H1 (cell line): ENCODE measurements around the gene OGFR. TPM values are rescaled to one million over a fixed set of nuclear protein-coding genes. Genes with fewer than 3 reads are reported as not detected.
A peak's percentile ranks its signal among the peaks of the same experiment; 100 is the strongest.

ENCODE experiments used
- CTCF ChIA-PET: fragments of 300-600 bp; sonication (Branson Sonifier 250); formaldehyde crosslinking; loops from one replicate; lab custom pipeline; 2021; ENCODE audit not compliant: partially characterized antibody; lab: Charles Lee
- POLR2A ChIA-PET: fragments of 300-600 bp; sonication (Branson Sonifier 250); formaldehyde crosslinking; loops from one replicate; lab custom pipeline; 2021; ENCODE audit warnings: inconsistent platforms; ENCODE audit not compliant: partially characterized antibody; lab: Charles Lee
- DNase-seq, 2 experiments: peaks; one replicate each; pipeline versions ENCODE4 v3.0.0 to v3.0.0-alpha.2; 2010 to 2022; ENCODE audit warnings: low spot score in 2 of 2, low read depth in 1 of 2, mixed read lengths in 1 of 2
- FAIRE-seq: peaks from 2 replicates; lab custom pipeline; 2011; peaks lifted over from hg19 to GRCh38; lab: Jason Lieb, UNC
- H2AFZ ChIP-seq: 2 replicates; pipeline ENCODE4 v1.8.1; 2012; ENCODE audit warnings: low read length, inconsistent platforms
- H2AK5ac ChIP-seq: 2 replicates; pipeline ENCODE4 v1.6.1; 2013; ENCODE audit warnings: low read depth, low read length
- H2BK120ac ChIP-seq: replicated peaks from 2 replicates; pipeline ENCODE3; 2013; ENCODE audit warnings: low read depth, low read length, inconsistent platforms
- H2BK12ac ChIP-seq: 2 replicates; pipeline ENCODE4 v1.6.1; 2013; ENCODE audit warnings: low read depth, low read length
- H2BK15ac ChIP-seq: 2 replicates; pipeline ENCODE4 v1.6.1; 2013; ENCODE audit warnings: low read length
- H2BK20ac ChIP-seq: 2 replicates; pipeline ENCODE4 v1.6.1; 2013; ENCODE audit warnings: low read length
- H2BK5ac ChIP-seq: 2 replicates; pipeline ENCODE4 v1.6.1; 2013; ENCODE audit warnings: low read depth, low read length
- H3K14ac ChIP-seq: 2 replicates; pipeline ENCODE4 v1.6.1; 2013; ENCODE audit warnings: inconsistent platforms; ENCODE audit not compliant: insufficient read length
- H3K18ac ChIP-seq: 2 replicates; pipeline ENCODE4 v1.6.1; 2013; ENCODE audit warnings: low read length; ENCODE audit errors: extremely low read depth
- H3K23ac ChIP-seq: 2 replicates; pipeline ENCODE4 v1.6.1; 2013; ENCODE audit warnings: inconsistent platforms; ENCODE audit not compliant: insufficient read length
- H3K23me2 ChIP-seq: 2 replicates; pipeline ENCODE4 v1.6.1; 2013; ENCODE audit warnings: low read depth, low read length
- H3K27ac ChIP-seq: 2 replicates; pipeline ENCODE4 v1.6.1; 2011; ENCODE audit warnings: low read depth, low read length, inconsistent platforms
- H3K27me3 ChIP-seq, 4 experiments: replicated peaks in 1 of 4; 1 replicate in 1 of 4; 2 replicates in 3 of 4; pipeline versions ENCODE4 v1.6.1 to v1.8.1; 2011 to 2013; ENCODE audit warnings: low read length in 3 of 4, mild to moderate bottlenecking in 3 of 4, inconsistent platforms in 2 of 4, mixed read lengths in 2 of 4, moderate library complexity in 1 of 4; ENCODE audit not compliant: control insufficient read depth in 3 of 4, insufficient read depth in 3 of 4; ENCODE audit errors: extremely low read depth in 1 of 4
- H3K36me3 ChIP-seq, 4 experiments: 2 replicates each; pipeline versions ENCODE4 v1.6.1 to v1.8.1; 2011 to 2013; ENCODE audit warnings: mild to moderate bottlenecking in 4 of 4, low read length in 3 of 4, moderate library complexity in 2 of 4, control low read depth in 1 of 4, inconsistent platforms in 1 of 4; ENCODE audit not compliant: insufficient read depth in 4 of 4, control insufficient read depth in 2 of 4
- H3K4ac ChIP-seq: replicated peaks from 2 replicates; pipeline ENCODE3; 2013; ENCODE audit warnings: low read length, low read depth, mixed read lengths, inconsistent platforms; ENCODE audit not compliant: insufficient read length
- H3K4me1 ChIP-seq, 4 experiments: replicated peaks in 1 of 4; 1 replicate in 1 of 4; 2 replicates in 3 of 4; pipeline versions ENCODE4 v1.6.1 to v1.8.1; 2011 to 2013; ENCODE audit warnings: low read length in 3 of 4, inconsistent platforms in 2 of 4, mixed read lengths in 1 of 4; ENCODE audit not compliant: insufficient read depth in 4 of 4, control insufficient read depth in 3 of 4
- H3K4me2 ChIP-seq, 2 experiments: 2 replicates each; pipeline versions ENCODE4 v1.6.1 to v1.8.1; 2011 to 2013; ENCODE audit warnings: low read depth in 2 of 2, low read length in 2 of 2, control low read depth in 1 of 2, inconsistent platforms in 1 of 2, mild to moderate bottlenecking in 1 of 2; ENCODE audit not compliant: insufficient read depth in 1 of 2
- H3K4me3 ChIP-seq, 4 experiments: fragments of 200-600, 300-600 bp in 1 of 4; sonication (generic), shearing (Covaris generic), sonication (Bioruptor Twin) in 1 of 4; 2 replicates each; pipeline versions ENCODE4 v1.5.1 to v1.8.1; 2011 to 2016; ENCODE audit warnings: low read length in 4 of 4, low read depth in 3 of 4, control low read depth in 2 of 4, inconsistent platforms in 2 of 4, mild to moderate bottlenecking in 2 of 4, mixed read lengths in 1 of 4, moderate library complexity in 1 of 4; ENCODE audit not compliant: insufficient read depth in 2 of 4; ENCODE audit errors: extremely low read depth in 1 of 4
- H3K56ac ChIP-seq: replicated peaks from 2 replicates; pipeline ENCODE3; 2013; ENCODE audit warnings: low read depth, mild to moderate bottlenecking, mixed read lengths, low read length, inconsistent platforms; ENCODE audit not compliant: insufficient read length
- H3K79me1 ChIP-seq: 2 replicates; pipeline ENCODE4 v1.6.1; 2013; ENCODE audit warnings: low read depth, low read length, control low read depth
- H3K79me2 ChIP-seq, 2 experiments: 2 replicates each; pipeline versions ENCODE4 v1.6.1 to v1.8.1; 2012 to 2013; ENCODE audit warnings: low read length in 2 of 2, mild to moderate bottlenecking in 2 of 2, inconsistent platforms in 1 of 2; ENCODE audit not compliant: insufficient read depth in 2 of 2, control insufficient read depth in 1 of 2
- H3K9ac ChIP-seq, 4 experiments: replicated peaks in 1 of 4; 1 replicate in 1 of 4; 2 replicates in 3 of 4; pipeline versions ENCODE4 v1.6.1 to v1.8.1; 2011 to 2013; ENCODE audit warnings: low read depth in 3 of 4, low read length in 3 of 4, control low read depth in 2 of 4, mild to moderate bottlenecking in 2 of 4, moderate library complexity in 2 of 4, inconsistent platforms in 1 of 4; ENCODE audit errors: extremely low read depth in 1 of 4
- H3K9me3 ChIP-seq, 2 experiments: 2 replicates each; pipeline versions ENCODE4 v1.6.1 to v1.8.1; 2012 to 2013; ENCODE audit warnings: mild to moderate bottlenecking in 2 of 2, moderate library complexity in 2 of 2, control low read depth in 1 of 2, inconsistent platforms in 1 of 2, low read depth in 1 of 2, low read length in 1 of 2, mixed read lengths in 1 of 2; ENCODE audit not compliant: insufficient read depth in 2 of 2
- H4K20me1 ChIP-seq, 2 experiments: replicated peaks in 1 of 2; 2 replicates each; pipeline versions ENCODE3 to v1.8.1; 2011 to 2013; ENCODE audit warnings: inconsistent platforms in 2 of 2, low read length in 2 of 2, mild to moderate bottlenecking in 1 of 2; ENCODE audit not compliant: insufficient read depth in 2 of 2, control insufficient read depth in 1 of 2
- H4K5ac ChIP-seq: 2 replicates; pipeline ENCODE4 v1.6.1; 2013; ENCODE audit warnings: low read length, low read depth, mixed read lengths, inconsistent platforms; ENCODE audit not compliant: insufficient read length
- H4K8ac ChIP-seq: 2 replicates; pipeline ENCODE4 v1.8.0; 2013; ENCODE audit warnings: mild to moderate bottlenecking, moderate library complexity, low read length, inconsistent platforms; ENCODE audit not compliant: insufficient read depth; ENCODE audit errors: extremely low read depth
- H4K91ac ChIP-seq: replicated peaks from 2 replicates; pipeline ENCODE3; 2013; ENCODE audit warnings: low read length, mixed read lengths, inconsistent platforms; ENCODE audit not compliant: insufficient read length
- ASH2L ChIP-seq: fragments of 200-600, 300-600 bp; sonication (generic); IDR thresholded peaks from one replicate; pipeline ENCODE4 v1.7.1; 2017; ENCODE audit warnings: low read length
- CBX5 ChIP-seq: fragments of 300-800, 300-1000 bp; sonication (generic); IDR thresholded peaks from 2 replicates; pipeline ENCODE4 v1.7.1; 2016; ENCODE audit warnings: antibody characterized with exemption, low read length, low read depth
- CBX8 ChIP-seq: fragments of 300-800, 300-1000 bp; sonication (generic); IDR thresholded peaks from 2 replicates; pipeline ENCODE4 v1.7.1; 2016; ENCODE audit warnings: low read depth, low read length, borderline replicate concordance
- CTBP2 ChIP-seq: IDR thresholded peaks from 2 replicates; pipeline ENCODE4 v1.7.0; 2011; ENCODE audit warnings: borderline replicate concordance, mild to moderate bottlenecking, moderate library complexity, mixed read lengths, low read length; ENCODE audit not compliant: insufficient read depth, insufficient read length
- FOSL1 ChIP-seq: IDR thresholded peaks from 2 replicates; pipeline ENCODE4 v1.6.1; 2011; ENCODE audit warnings: mild to moderate bottlenecking, low read depth, low read length, moderate library complexity; ENCODE audit not compliant: insufficient read depth
- HDAC6 ChIP-seq: IDR thresholded peaks from one replicate; pipeline ENCODE4 v1.7.1; 2012; ENCODE audit warnings: low read depth, mild to moderate bottlenecking, inconsistent platforms, low read length, moderate library complexity
- KDM1A ChIP-seq: fragments of 200-600, 300-600 bp; sonication (generic); IDR thresholded peaks from 2 replicates; pipeline ENCODE4 v1.7.1; 2016; ENCODE audit warnings: mild to moderate bottlenecking, low read length, borderline replicate concordance
- RBBP5 ChIP-seq: IDR thresholded peaks from 2 replicates; pipeline ENCODE4 v1.7.1; 2012; ENCODE audit warnings: low read depth, mild to moderate bottlenecking, inconsistent platforms, low read length, moderate library complexity, borderline replicate concordance
- SIN3A ChIP-seq, 2 experiments: IDR thresholded peaks in 1 of 2; conservative IDR thresholded peaks in 1 of 2; 2 replicates each; pipeline ENCODE4 v1.6.1; 2011 to 2012; ENCODE audit warnings: low read length in 2 of 2, improper control_type of control experiment in 1 of 2, low read depth in 1 of 2, mild to moderate bottlenecking in 1 of 2
- SP4 ChIP-seq: IDR thresholded peaks from 2 replicates; pipeline ENCODE4 v1.6.1; 2012; ENCODE audit warnings: low read length, inconsistent platforms
- SRF ChIP-seq: IDR thresholded peaks from 2 replicates; pipeline ENCODE4 v1.6.1; 2011; ENCODE audit warnings: mild to moderate bottlenecking, low read depth, low read length, moderate library complexity
- WGBS, 2 experiments: shearing (Covaris generic) in 1 of 2; methylation state at CpG; one replicate each; pipeline versions ENCODE4 v1.1.6 to v1.1.7; 2013 to 2015; ENCODE audit warnings: low lambda C conversion rate in 2 of 2, mixed read lengths in 2 of 2, inconsistent platforms in 1 of 2, low coverage in 1 of 2, missing lambda C conversion rate in 1 of 2; ENCODE audit not compliant: insufficient replicate concordance in 2 of 2, insufficient coverage in 1 of 2, insufficient read length in 1 of 2; ENCODE audit errors: extremely low coverage in 1 of 2, missing lambda C conversion rate in 1 of 2; 5-methylcytosine and 5-hydroxymethylcytosine counted together
- polyA plus RNA-seq, 7 experiments: library from polyadenylated mRNA; depleted of rRNA in 3 of 7; stranded (reverse) in 5 of 7; unstranded in 2 of 7; fragments of >200 nt in 5 of 7; fragments of 200-250 nt in 2 of 7; gene quantifications; 1 replicate in 5 of 7; 2 replicates in 1 of 7; 4 replicates in 1 of 7; pipeline versions ENCODE4 v1.2.1 to v1.2.3, GENCODE V29; 2011 to 2013; ENCODE audit warnings: missing spikeins in 2 of 7, mixed read lengths in 2 of 7
- total RNA-seq: library from RNA; stranded (reverse); fragmentation: NEBNext Ultra II Directional; extraction: Animal tissue kit (Norgen Biotek cat#: 25700); gene quantifications from 2 replicates; pipeline ENCODE4 v1.2.1, GENCODE V29; 2021

The OGFR gene
- total and polyA plus RNA-seq, 2 of the 8 experiments (the other 6 are each of a cell fraction or from before 2014, with no cell fraction given) = 13.9 to 25.1 TPM

- Histone ChIP-seq H3K4ac (no peak overlapping the region), H4K5ac (no peak overlapping the region), H3K56ac (no peak overlapping the region), H2BK12ac (no peak overlapping the region), H2BK20ac (no peak overlapping the region), H3K79me1 (no peaks in the 10 kb centered on the region), H3K14ac (no peak overlapping the region), H3K79me2 (no peaks in the 10 kb centered on the region), H2AK5ac (no peak overlapping the region), H2BK15ac (no peak overlapping the region), H2BK120ac (no peak overlapping the region), H3K23ac (no peak overlapping the region), H4K20me1 (peaks cover 0 to 15% of the 10 kb centered on the region in 2 experiments), H2BK5ac (no peak overlapping the region), H3K27ac (no peak overlapping the region), H4K8ac (0 out of 2 replicates have a peak overlapping the region, but pooled peaks have one; percentile 5), H4K91ac (no peak overlapping the region), H3K9me3 (no peaks in the 10 kb centered on the region), H3K18ac (no peak overlapping the region), H3K27me3 (peaks cover 0 to 18% (median 11%) of the 10 kb centered on the region in 4 experiments; a peak in 5 of 7 replicates), H2AFZ (no peak overlapping the region), H3K4me2 (no peak overlapping the region; a peak in 1 of 4 replicates), H3K23me2 (peaks cover 7% of the 10 kb centered on the region; the same call in 1 of the 2 replicates), H3K4me3 (no peak overlapping the region), H3K9ac (no peak overlapping the region), H3K36me3 (peaks cover 2 to 26% (median 9%) of the 10 kb centered on the region in 4 experiments; a peak in 4 of 8 replicates), H3K4me1 (peaks cover 0 to 11% (median 5%) of the 10 kb centered on the region in 4 experiments; a peak in 4 of 7 replicates)
- ChIA-PET POLR2A (interaction anchor here (1.0 to 1.3 kb wide), 3 partner anchors 11 to 18 kb away, joined by 3 to 4 read pairs (median 3); no protein-coding TSS in a partner anchor), CTCF (interaction anchor here (0.6 to 6.2 kb wide), 6 partner anchors 9 to 1194 kb away, joined by 3 to 37 read pairs (median 4); partner anchors contain the start of gene NTSR1)
- WGBS, 2 experiments = 87% methylated on average over 24 of the region's 26 CpGs; no CpG with 5 or more reads in 1 of the 2 experiments
- DNase-seq (no peak), FAIRE-seq (no peak)
- TF ChIP-seq SP4 = no peak
- no peak for TF ChIP-seq CTBP2
- TF ChIP-seq ASH2L = no peak
- TF ChIP-seq HDAC6 = no peak
- TF ChIP-seq RBBP5 = no peak
- no peak for TF ChIP-seq FOSL1
- TF ChIP-seq KDM1A = no peak
- TF ChIP-seq SIN3A (conservative IDR thresholded peaks at IDR 0.05 in 1 of 2, IDR thresholded peaks at IDR 0.05 in 1 of 2; ENCODE audit: low read depth in 1 of 2, low read length in 2 of 2) = no peak
- no peak for TF ChIP-seq CBX5
- TF ChIP-seq CBX8 = no peak
- TF ChIP-seq SRF = no peak
These were observed 6.7 kb upstream of the OGFR start for GRCh38 chr20:62797671-62798532.
